SK-N-SH (cell line): ENCODE measurements around the gene USP47. TPM values are rescaled to one million over a fixed set of nuclear protein-coding genes. Genes with fewer than 3 reads are reported as not detected.

ENCODE experiments used
- CTCF ChIA-PET: fragments of 300-600, 350-600 bp; formaldehyde crosslinking; extraction: SDS; loops from one replicate; lab custom pipeline; 2021; lab: Yijun Ruan, JAX
- POLR2A ChIA-PET: fragments of 350-600 bp; sonication (Branson Sonifier 250); formaldehyde crosslinking; extraction: SDS; loops from one replicate; lab custom pipeline; 2020; ENCODE audit warnings: antibody characterized with exemption, inconsistent platforms; lab: Yijun Ruan, JAX
- DNase-seq: peaks from one replicate; pipeline ENCODE4 v3.0.0; 2012
- H2AFZ ChIP-seq: fragments of 200-600 bp; sonication (generic); 2 replicates; pipeline ENCODE4 v1.8.1; 2016; ENCODE audit warnings: antibody characterized with exemption, mild to moderate bottlenecking, low read depth
- H3F3A ChIP-seq: fragments of 200-600 bp; sonication (generic); replicated peaks from 2 replicates; pipeline ENCODE3; 2016; ENCODE audit warnings: antibody characterized with exemption, mild to moderate bottlenecking; ENCODE audit not compliant: insufficient read depth
- H3K27ac ChIP-seq, 2 experiments: fragments of 200-500 bp in 1 of 2; fragments of 200-600 bp in 1 of 2; sonication (Bioruptor generic) in 1 of 2; sonication (generic), shearing (Covaris generic) in 1 of 2; 2 replicates each; pipeline versions ENCODE4 v1.5.1 to v1.6.1; 2014 to 2016; ENCODE audit warnings: low read depth in 2 of 2, inconsistent platforms in 1 of 2, low read length in 1 of 2, mild to moderate bottlenecking in 1 of 2, mixed read lengths in 1 of 2
- H3K27me3 ChIP-seq: fragments of 200-600 bp; sonication (generic), shearing (Covaris generic); 2 replicates; pipeline ENCODE4 v1.6.1; 2016; ENCODE audit warnings: mixed run types; ENCODE audit not compliant: insufficient read depth
- H3K36me3 ChIP-seq, 2 experiments: fragments of 200-500 bp in 1 of 2; fragments of 200-600 bp in 1 of 2; sonication (Bioruptor generic) in 1 of 2; sonication (generic) in 1 of 2; replicated peaks in 1 of 2; 2 replicates each; pipeline versions ENCODE3 to v1.5.1; 2014 to 2016; ENCODE audit warnings: low read length in 1 of 2, mild to moderate bottlenecking in 1 of 2; ENCODE audit not compliant: insufficient read depth in 2 of 2, control insufficient read depth in 1 of 2
- H3K4me1 ChIP-seq, 2 experiments: fragments of 200-500 bp in 1 of 2; fragments of 200-600 bp in 1 of 2; sonication (Bioruptor generic) in 1 of 2; sonication (generic), shearing (Covaris generic) in 1 of 2; 2 replicates each; pipeline versions ENCODE4 v1.5.1 to v1.6.1; 2014 to 2016; ENCODE audit warnings: low read depth in 1 of 2, low read length in 1 of 2, mixed run types in 1 of 2; ENCODE audit not compliant: insufficient read depth in 2 of 2, control insufficient read depth in 1 of 2
- H3K4me2 ChIP-seq: fragments of 200-600 bp; sonication (generic), shearing (Covaris generic); 2 replicates; pipeline ENCODE4 v1.6.1; 2017; ENCODE audit warnings: mixed run types
- H3K4me3 ChIP-seq, 2 experiments: fragments of 200-500 bp in 1 of 2; fragments of 200-600 bp in 1 of 2; sonication (Bioruptor generic) in 1 of 2; sonication (generic), shearing (Covaris generic) in 1 of 2; 2 replicates each; pipeline versions ENCODE4 v1.5.1 to v1.8.1; 2014 to 2016; ENCODE audit warnings: low read depth in 2 of 2, inconsistent platforms in 1 of 2, low read length in 1 of 2, mild to moderate bottlenecking in 1 of 2, mixed read lengths in 1 of 2, moderate library complexity in 1 of 2
- H3K79me2 ChIP-seq: fragments of 200-600 bp; sonication (generic); 2 replicates; pipeline ENCODE4 v1.8.1; 2017; ENCODE audit warnings: mild to moderate bottlenecking; ENCODE audit not compliant: insufficient read depth
- H3K9ac ChIP-seq: fragments of 200-600 bp; sonication (generic); 2 replicates; pipeline ENCODE4 v1.6.1; 2017; ENCODE audit warnings: mixed run types
- H3K9me2 ChIP-seq: fragments of 200-600 bp; sonication (generic); 2 replicates; pipeline ENCODE4 v1.6.1; 2017; ENCODE audit warnings: mixed run types
- H3K9me3 ChIP-seq: fragments of 200-600 bp; sonication (generic); 2 replicates; pipeline ENCODE4 v1.6.1; 2017; ENCODE audit warnings: mixed run types, mild to moderate bottlenecking, moderate library complexity
- H4K20me1 ChIP-seq: fragments of 200-600 bp; sonication (generic); 2 replicates; pipeline ENCODE4 v1.6.1; 2017; ENCODE audit warnings: mild to moderate bottlenecking, mixed run types; ENCODE audit not compliant: insufficient read depth
- ELF1 ChIP-seq: IDR thresholded peaks from 2 replicates; pipeline ENCODE4 v1.4.0; 2012
- MAX ChIP-seq: IDR thresholded peaks from 2 replicates; pipeline ENCODE4 v1.4.0; 2012; ENCODE audit warnings: low read depth
- REST ChIP-seq: IDR thresholded peaks from 2 replicates; pipeline ENCODE4 v1.6.1; 2012; ENCODE audit warnings: mild to moderate bottlenecking, low read depth, low read length, moderate library complexity
- RFX5 ChIP-seq: IDR thresholded peaks from 2 replicates; pipeline ENCODE4 v1.6.1; 2012; ENCODE audit warnings: mild to moderate bottlenecking, improper control_type of control experiment, low read length
- SIN3A ChIP-seq: IDR thresholded peaks from 2 replicates; pipeline ENCODE4 v1.6.1; 2012; ENCODE audit warnings: low read depth, mild to moderate bottlenecking, low read length, moderate library complexity, borderline replicate concordance
- SMC3 ChIP-seq: IDR thresholded peaks from 2 replicates; pipeline ENCODE4 v1.6.1; 2012; ENCODE audit warnings: low read depth, low read length, improper control_type of control experiment
- TAF1 ChIP-seq: IDR thresholded peaks from 2 replicates; pipeline ENCODE4 v1.6.1; 2012; ENCODE audit warnings: low read depth, mild to moderate bottlenecking, low read length, moderate library complexity, borderline replicate concordance
- USF1 ChIP-seq: IDR thresholded peaks from 2 replicates; pipeline ENCODE4 v1.4.0; 2012; ENCODE audit warnings: low read depth, borderline replicate concordance
- YY1 ChIP-seq: IDR thresholded peaks from 2 replicates; pipeline ENCODE4 v1.4.0; 2012; ENCODE audit warnings: low read depth, mild to moderate bottlenecking
- WGBS: methylation state at CpG from one replicate; pipeline ENCODE4 v1.1.6; 2017; ENCODE audit warnings: low lambda C conversion rate; 5-methylcytosine and 5-hydroxymethylcytosine counted together
- polyA plus RNA-seq, 3 experiments: library from polyadenylated mRNA; depleted of rRNA; stranded (reverse); fragments of >200 nt; gene quantifications; 2 replicates each; pipeline ENCODE4 v1.2.3, GENCODE V29; 2012

The USP47 gene
- polyA plus RNA-seq, 1 of the 3 experiments (the other 2 are of a cell fraction): 10.3 TPM

- POLR2A ChIA-PET: interaction anchor here (1.3 to 2.6 kb wide), 3 partner anchors 8 to 28 kb away, joined by 3 to 18 read pairs (median 8); no protein-coding TSS in a partner anchor
Observed at GRCh38 chr11:12007230-12007593, 165.4 kb downstream of the USP47 start.

GRCh38 chr11:12007769-12008737 is 166.3 kb downstream of the USP47 start, which contains the start of gene DKK3:
Gene DKK3 (minus strand): TSS chr11:12008626. CDS start chr11:12008582, 44 bp downstream.
- Histone ChIP-seq H4K20me1 (peaks cover 40% of the 10 kb centered on the region), H3K4me1 (peaks cover 35 to 36% of the 10 kb centered on the region in 2 experiments; a peak in 3 of 4 replicates), H2AFZ (peak within 1 kb of the TSS; percentile 53; the same call in 1 of the 2 replicates), H3K79me2 (peaks cover 60% of the 10 kb centered on the region), H3F3A (peaks cover 22% of the 10 kb centered on the region), H3K4me3 (peak within 1 kb of the TSS; percentile 92 to 94), H3K27ac (peak within 1 kb of the TSS; percentile 77 to 85), H3K27me3 (no peaks in the 10 kb centered on the region), H3K9me2 (no peaks in the 10 kb centered on the region), H3K9ac (peak within 1 kb of the TSS; percentile 92), H3K9me3 (no peaks in the 10 kb centered on the region), H3K36me3 (peaks cover 31% of the 10 kb centered on the region in 2 experiments), H3K4me2 (peak within 1 kb of the TSS; percentile 97)
- TF ChIP-seq USF1 (no peak), MAX (0 out of 2 replicates have a peak, but pooled peaks have one; percentile 48)
- POLR2A ChIA-PET: interaction anchor here (0.9 to 2.6 kb wide), 5 partner anchors 9 to 32 kb away, joined by 3 to 18 read pairs (median 4); no protein-coding TSS in a partner anchor
- WGBS: 62% methylated on average over 14 of the region's 71 CpGs
- CTCF ChIA-PET: interaction anchor here (0.6 to 3.4 kb wide), 14 partner anchors 9 to 1087 kb away, joined by 3 to 11 read pairs (median 3); no protein-coding TSS in a partner anchor
- peak; percentile 86 for DNase-seq

More at GRCh38 chr11:12007230-12007593, 165.4 kb downstream of the USP47 start:
- H3K4me2 ChIP-seq: peak overlapping the region; percentile 97
- peak overlapping the region in 1 of 2 experiments; percentile 85; a peak in 1 of 4 replicates for H3K27ac ChIP-seq
- H4K20me1 ChIP-seq: peaks cover 40% of the 10 kb centered on the region
- no peak overlapping the region for H2AFZ ChIP-seq
- H3K9me2 ChIP-seq: no peaks in the 10 kb centered on the region
- TF ChIP-seq TAF1 (no peak), REST (peak; percentile 90), RFX5 (no peak), YY1 (no peak), SMC3 (no peak), ELF1 (no peak), SIN3A (0 out of 2 replicates have a peak, but pooled peaks have one; percentile 30)
- CTCF ChIA-PET: interaction anchor here (0.6 to 3.4 kb wide), 10 partner anchors 8 to 208 kb away, joined by 3 to 11 read pairs (median 3); no protein-coding TSS in a partner anchor
- H3K4me1 ChIP-seq: peaks cover 36% of the 10 kb centered on the region in 2 experiments; a peak in 3 of 4 replicates
- no peaks in the 10 kb centered on the region for H3K27me3 ChIP-seq
- DNase-seq: no peak
- H3K79me2 ChIP-seq: peaks cover 68% of the 10 kb centered on the region
- no peaks in the 10 kb centered on the region for H3K9me3 ChIP-seq
- peak overlapping the region; percentile 92; the same call in 1 of the 2 replicates for H3K9ac ChIP-seq
- H3K4me3 ChIP-seq: peak overlapping the region; percentile 92 to 94
- WGBS: 92% methylated on average over 4 of the region's 5 CpGs
- H3K36me3 ChIP-seq: peaks cover 35 to 39% of the 10 kb centered on the region in 2 experiments
- H3F3A ChIP-seq: peaks cover 29% of the 10 kb centered on the region

Other genes with a start within 250 kb of the USP47 start
- gene GALNT18, start 220.0 kb upstream of the USP47 start, polyA plus RNA-seq (2012; rRNA removed): 0.37 and 0.64 TPM in 2 replicates
- gene DKK3, start 166.7 kb downstream of the USP47 start, polyA plus RNA-seq (2012; rRNA removed): 1,174 and 1,491 TPM in 2 replicates